Chondrocyte (in vitro differentiated cells): ENCODE results near the gene MPV17. TPM values are rescaled to one million over a fixed set of nuclear protein-coding genes. Genes with fewer than 3 reads are reported as not detected.
"Not testable (repeated sequence)": the region's sequence is repeated elsewhere in the genome, so short reads cannot be mapped to it uniquely, and the experiment has no call there.

ENCODE experiments used
- DNase-seq: peaks from one replicate; pipeline ENCODE4 v3.0.0; 2021; ENCODE audit warnings: mixed read lengths, low spot score
- H3K27ac Mint-ChIP-seq: one replicate; pipeline ENCODE4 v1.8.0; 2021; ENCODE audit warnings: mild to moderate bottlenecking, moderate library complexity, mixed read lengths; ENCODE audit not compliant: unreplicated experiment
- H3K27me3 Mint-ChIP-seq: 2 replicates; pipeline ENCODE4 v1.8.0; 2021; ENCODE audit warnings: low read depth, mixed read lengths
- H3K36me3 Mint-ChIP-seq: 2 replicates; pipeline ENCODE4 v1.8.0; 2021; ENCODE audit warnings: low read depth, mixed read lengths
- H3K4me1 Mint-ChIP-seq: 2 replicates; pipeline ENCODE4 v1.8.0; 2021; ENCODE audit warnings: low read depth, mild to moderate bottlenecking, mixed read lengths
- H3K4me3 Mint-ChIP-seq: one replicate; pipeline ENCODE4 v1.8.0; 2021; ENCODE audit warnings: mild to moderate bottlenecking, moderate library complexity, mixed read lengths; ENCODE audit not compliant: unreplicated experiment
- H3K9me3 Mint-ChIP-seq: 2 replicates; pipeline ENCODE4 v1.8.0; 2021; ENCODE audit warnings: low read depth, mixed read lengths
- CTCF ChIP-seq: fragments of 200-600 bp; sonication (generic); IDR thresholded peaks from 2 replicates; pipeline ENCODE4 v1.5.0; 2021; ENCODE audit warnings: antibody characterized with exemption, mild to moderate bottlenecking, moderate library complexity
- total RNA-seq: library from RNA; stranded (reverse); gene quantifications from 3 replicates; pipeline ENCODE4 v1.2.1, GENCODE V29; 2021

MPV17 gene
- total RNA-seq, 1 donor from 2014 or later: 57.7 TPM

- Mint-ChIP-seq H3K9me3 (no peaks in the 10 kb centered on the region), H3K4me1 (peaks cover 25% of the 10 kb centered on the region), H3K36me3 (no peaks in the 10 kb centered on the region), H3K27ac (no peak overlapping the region), H3K27me3 (peaks cover 28% of the 10 kb centered on the region), H3K4me3 (no peak overlapping the region)
- no peak for TF ChIP-seq CTCF
- no peak for DNase-seq
Observed at GRCh38 chr2:27278010-27278409, 44.9 kb downstream of the MPV17 start.

- Mint-ChIP-seq H3K9me3 (no peaks in the 10 kb centered on the region), H3K27me3 (peaks cover 37% of the 10 kb centered on the region), H3K27ac (no peak within 1 kb of the TSS), H3K4me1 (peaks cover 5% of the 10 kb centered on the region), H3K36me3 (no peaks in the 10 kb centered on the region), H3K4me3 (no peak within 1 kb of the TSS)
- TF ChIP-seq CTCF: no peak
- DNase-seq: no peak
Observed at GRCh38 chr2:27275211-27276150, 47.4 kb downstream of the MPV17 start, which contains the start of gene DNAJC5G. DNAJC5G (plus strand) TSS chr2:27275433; CDS start chr2:27276729, 1,296 bp downstream.

GRCh38 chr2:27272537-27273522 lies 50.1 kb downstream of the MPV17 start:
- not testable (repeated sequence) for H3K4me3 Mint-ChIP-seq, H3K4me1 Mint-ChIP-seq, DNase-seq, H3K9me3 Mint-ChIP-seq, H3K36me3 Mint-ChIP-seq, H3K27ac Mint-ChIP-seq
- peaks cover 40% of the 10 kb centered on the region for H3K27me3 Mint-ChIP-seq

- no peaks in the 10 kb centered on the region for H3K9me3 Mint-ChIP-seq
- no peaks in the 10 kb centered on the region for H3K36me3 Mint-ChIP-seq
- no peaks in the 10 kb centered on the region for H3K4me1 Mint-ChIP-seq
- DNase-seq: no peak
- peaks cover 34% of the 10 kb centered on the region for H3K27me3 Mint-ChIP-seq
- no peak overlapping the region for H3K27ac Mint-ChIP-seq
- H3K4me3 Mint-ChIP-seq: no peak overlapping the region
- no peak for TF ChIP-seq CTCF
Observed at GRCh38 chr2:27271631-27272340, 51.1 kb downstream of the MPV17 start.

GRCh38 chr2:27270670-27271069 lies 52.2 kb downstream of the MPV17 start:
- no peaks in the 10 kb centered on the region for H3K9me3 Mint-ChIP-seq
- peaks cover 28% of the 10 kb centered on the region for H3K27me3 Mint-ChIP-seq
- no peak overlapping the region for H3K4me3 Mint-ChIP-seq
- no peaks in the 10 kb centered on the region for H3K36me3 Mint-ChIP-seq
- no peak overlapping the region for H3K27ac Mint-ChIP-seq
- DNase-seq: no peak
- H3K4me1 Mint-ChIP-seq: no peaks in the 10 kb centered on the region
- TF ChIP-seq CTCF: no peak
